Measurements from ENCODE around the gene PLCH2.
"Not testable (repeated sequence)": the region's sequence is repeated elsewhere in the genome, so short reads cannot be mapped to it uniquely, and the experiment has no call there.

The PLCH2 gene

DNA sequence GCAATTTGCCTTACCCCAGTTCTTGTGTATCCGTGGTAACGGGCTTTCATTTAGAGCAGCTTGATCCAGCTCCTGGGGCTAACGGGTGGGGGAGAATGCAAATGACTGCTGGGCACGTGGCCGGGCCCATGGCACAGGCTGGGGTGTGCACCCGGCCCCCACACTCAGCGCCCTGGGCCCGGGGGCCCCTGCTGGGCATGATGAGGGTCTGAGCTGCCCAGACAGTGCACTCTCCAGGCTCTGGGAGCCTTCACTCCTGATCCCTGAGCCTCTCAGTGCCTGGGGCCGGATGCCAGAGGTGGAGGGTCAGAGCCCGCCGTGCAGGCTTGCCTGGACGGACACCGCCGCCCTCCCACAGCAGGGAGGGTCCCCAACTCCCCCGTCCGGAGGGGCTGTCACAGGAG, 43.6 kb upstream of the PLCH2 start:
- Histone ChIP-seq H3K9me3 (ENCODE audit: insufficient read depth, low read depth, low read length) (0 out of 2 replicates have a peak, but pooled peaks cover 3% of the 10 kb centered on the region), H3K9ac (ENCODE audit: low read depth, low read length) (no peak overlapping the region), H3K27ac (ENCODE audit: low read depth, low read length) (no peak overlapping the region), H3K4me3 (ENCODE audit: low read length) (no peak overlapping the region), H3K36me3 (ENCODE audit: insufficient read depth, low read length) (no peaks in the 10 kb centered on the region), H3K4me1 (ENCODE audit: insufficient read depth, low read length) (no peaks in the 10 kb centered on the region), H3K27me3 (ENCODE audit: insufficient read depth, low read length) (no peaks in the 10 kb centered on the region)
- WGBS, result 68% methylated on average over 16 of the region's 16 CpGs

DNA sequence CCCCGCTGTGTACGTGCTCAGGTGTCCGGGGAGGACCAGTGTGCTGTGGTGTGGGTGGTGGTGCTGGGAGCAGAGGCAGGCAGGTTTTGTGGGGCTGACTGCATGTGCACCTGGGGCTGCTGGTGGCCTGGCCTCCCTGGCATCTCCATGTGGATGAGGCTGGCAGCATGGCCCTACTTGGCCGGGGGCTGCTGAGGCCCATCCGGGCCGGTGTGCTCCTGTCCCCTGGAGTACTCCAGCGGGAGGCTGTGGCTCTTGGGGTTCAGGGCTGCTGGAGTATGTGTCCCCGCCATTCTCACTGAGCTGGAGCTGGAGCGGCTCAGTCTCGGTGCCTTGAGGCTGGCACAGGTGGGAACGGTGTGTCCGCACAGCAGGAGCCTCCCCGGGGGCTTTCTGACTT, 42.9 kb upstream of the PLCH2 start:
- no peak overlapping the region for H3K27ac ChIP-seq (ENCODE audit: low read depth, low read length)
- H3K27me3 ChIP-seq (ENCODE audit: insufficient read depth, low read length), result no peaks in the 10 kb centered on the region
- H3K4me1 ChIP-seq (ENCODE audit: insufficient read depth, low read length), result no peaks in the 10 kb centered on the region
- WGBS, result 89% methylated on average over 13 of the region's 13 CpGs
- 0 out of 2 replicates have a peak, but pooled peaks cover 3% of the 10 kb centered on the region for H3K9me3 ChIP-seq (ENCODE audit: insufficient read depth, low read depth, low read length)
- H3K9ac ChIP-seq (ENCODE audit: low read depth, low read length), result no peak overlapping the region
- no peak overlapping the region for H3K4me3 ChIP-seq (ENCODE audit: low read length)
- H3K36me3 ChIP-seq (ENCODE audit: insufficient read depth, low read length), result no peaks in the 10 kb centered on the region

DNA sequence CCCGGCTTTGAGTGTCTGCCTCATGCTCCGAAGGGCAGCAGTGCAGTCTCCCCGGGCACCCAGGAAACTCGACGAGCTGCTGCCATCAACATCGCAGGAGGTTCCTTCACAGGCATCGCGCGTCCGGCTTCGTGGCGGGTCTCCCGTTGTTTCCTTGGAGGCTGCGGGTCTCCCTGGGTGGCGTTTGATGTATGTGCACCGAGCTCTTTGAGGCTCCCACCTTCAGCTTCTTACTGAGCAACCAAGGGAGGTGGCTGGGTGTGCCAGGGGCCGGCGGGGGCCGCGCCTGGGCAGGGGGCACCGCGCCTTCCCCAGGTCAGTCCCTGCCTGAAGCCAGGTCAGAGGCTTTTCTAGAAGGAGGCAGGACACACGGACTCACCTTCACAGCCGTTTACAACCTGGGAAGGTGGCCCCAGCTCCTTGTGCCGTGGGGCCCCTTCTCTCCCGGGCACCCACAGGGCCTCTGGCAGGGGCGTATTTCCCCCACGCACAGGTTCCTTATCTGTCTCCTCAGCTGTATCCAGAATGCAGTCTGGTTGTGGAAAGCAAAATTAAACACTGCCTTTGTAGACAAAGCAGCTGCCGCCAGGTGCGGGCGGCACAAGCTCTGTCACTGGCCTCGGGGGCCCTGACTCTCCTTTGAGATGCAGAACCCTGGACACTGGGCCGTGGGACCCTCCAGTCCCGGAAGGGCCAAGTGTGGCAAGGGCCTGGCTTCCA, 42.0 kb upstream of the PLCH2 start:
- Histone ChIP-seq H3K36me3 (ENCODE audit: insufficient read depth, low read length) (no peaks in the 10 kb centered on the region), H3K27me3 (ENCODE audit: insufficient read depth, low read length) (no peaks in the 10 kb centered on the region), H3K4me1 (ENCODE audit: insufficient read depth, low read length) (no peaks in the 10 kb centered on the region), H3K9ac (ENCODE audit: low read depth, low read length) (no peak overlapping the region), H3K4me3 (ENCODE audit: low read length) (no peak overlapping the region), H3K9me3 (ENCODE audit: insufficient read depth, low read depth, low read length) (0 out of 2 replicates have a peak, but pooled peaks cover 3% of the 10 kb centered on the region), H3K27ac (ENCODE audit: low read depth, low read length) (no peak overlapping the region)
- 93% methylated on average over 34 of the region's 34 CpGs for whole genome bisulfite sequencing

DNA sequence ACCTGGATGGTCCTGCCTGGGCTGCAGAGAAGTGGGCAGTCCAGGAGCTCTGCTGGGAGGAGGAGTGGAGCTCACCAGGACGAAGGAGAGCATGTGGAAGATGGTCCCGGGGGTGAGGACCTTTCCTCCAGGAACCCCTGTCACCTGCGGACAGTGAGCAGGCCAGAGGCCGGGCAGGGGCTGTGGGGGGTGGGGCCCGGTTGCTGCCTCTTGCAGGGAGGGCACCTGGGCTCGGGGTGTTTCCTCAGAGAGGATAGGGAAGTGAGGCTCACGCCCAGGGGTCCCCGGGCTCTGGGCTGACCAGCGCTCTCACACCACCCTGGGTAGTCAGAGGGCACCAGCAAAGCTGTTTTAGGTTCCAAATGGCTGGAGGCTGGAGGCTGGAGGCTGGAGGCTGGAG, 41.0 kb upstream of the PLCH2 start:
- Histone ChIP-seq H3K27me3 (ENCODE audit: insufficient read depth, low read length) (no peaks in the 10 kb centered on the region), H3K4me1 (ENCODE audit: insufficient read depth, low read length) (no peaks in the 10 kb centered on the region), H3K27ac (ENCODE audit: low read depth, low read length) (no peak overlapping the region), H3K36me3 (ENCODE audit: insufficient read depth, low read length) (no peaks in the 10 kb centered on the region), H3K9me3 (ENCODE audit: insufficient read depth, low read depth, low read length) (0 out of 2 replicates have a peak, but pooled peaks cover under 1% of the 10 kb centered on the region), H3K9ac (ENCODE audit: low read depth, low read length) (no peak overlapping the region), H3K4me3 (ENCODE audit: low read length) (no peak overlapping the region)
- 88% methylated on average over 9 of the region's 9 CpGs for WGBS

DNA sequence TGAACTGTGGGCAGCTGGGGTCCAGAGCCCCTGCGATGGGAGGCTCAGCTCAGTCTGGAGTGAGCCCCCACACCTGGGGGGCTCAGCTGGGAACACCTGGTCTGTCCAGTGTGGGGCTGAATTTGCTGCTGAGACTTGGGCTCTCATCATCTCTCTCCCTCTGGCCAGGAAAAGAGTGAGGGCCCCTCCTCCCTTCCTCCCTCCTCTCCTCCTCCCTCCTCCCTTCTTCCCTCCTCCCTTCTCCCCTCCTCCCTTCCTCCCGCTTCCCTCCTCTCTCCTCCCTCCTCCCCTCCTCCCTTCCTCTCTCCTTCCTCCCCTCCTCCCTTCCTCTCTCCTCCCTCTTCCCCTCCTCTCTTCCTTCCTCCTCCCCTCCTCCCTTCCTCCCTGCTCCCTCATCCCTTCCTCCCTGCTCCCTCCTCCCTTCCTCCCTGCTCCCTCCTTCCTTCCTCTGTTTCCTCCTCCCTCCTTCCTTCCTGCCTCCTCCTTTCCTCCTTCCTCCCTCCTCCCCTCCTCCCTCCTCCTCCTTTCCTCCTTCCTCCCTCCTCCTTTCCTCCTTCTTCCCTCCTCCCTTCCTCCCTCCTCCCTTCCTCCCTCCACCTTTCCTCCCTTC, 40.2 kb upstream of the PLCH2 start:
- Histone ChIP-seq H3K27me3 (ENCODE audit: insufficient read depth, low read length) (no peaks in the 10 kb centered on the region), H3K9ac (ENCODE audit: low read depth, low read length) (no peak overlapping the region), H3K36me3 (ENCODE audit: insufficient read depth, low read length) (no peaks in the 10 kb centered on the region), H3K4me1 (ENCODE audit: insufficient read depth, low read length) (no peaks in the 10 kb centered on the region), H3K4me3 (ENCODE audit: low read length) (no peak overlapping the region), H3K27ac (ENCODE audit: low read depth, low read length) (no peak overlapping the region), H3K9me3 (ENCODE audit: insufficient read depth, low read depth, low read length) (no peaks in the 10 kb centered on the region)
- WGBS, result 73% methylated on average over 2 of the region's 2 CpGs

DNA sequence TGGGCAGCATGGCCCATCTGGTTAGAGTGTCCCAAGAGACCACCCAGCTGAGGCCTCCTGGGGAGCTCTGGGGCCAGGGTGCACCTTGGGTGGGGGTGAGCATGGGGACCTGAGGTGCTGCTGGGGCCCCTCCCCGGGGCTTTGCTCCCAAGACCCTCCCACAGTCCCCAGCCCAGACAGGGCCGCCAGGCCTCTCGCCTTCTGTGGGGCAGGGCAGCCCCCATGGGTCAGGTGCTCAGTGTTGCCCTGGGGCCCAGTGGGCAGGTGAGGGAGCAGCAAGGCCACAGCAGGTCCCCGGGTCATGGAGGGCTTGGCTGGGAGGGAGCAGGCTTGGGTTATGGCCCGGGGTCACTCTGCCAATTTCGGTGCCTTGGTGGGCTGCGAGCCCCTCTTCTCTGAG, 39.2 kb upstream of the PLCH2 start:
- Histone ChIP-seq H3K27me3 (ENCODE audit: insufficient read depth, low read length) (peaks cover 5% of the 10 kb centered on the region), H3K9me3 (ENCODE audit: insufficient read depth, low read depth, low read length) (no peaks in the 10 kb centered on the region), H3K4me1 (ENCODE audit: insufficient read depth, low read length) (no peaks in the 10 kb centered on the region), H3K4me3 (ENCODE audit: low read length) (no peak overlapping the region), H3K9ac (ENCODE audit: low read depth, low read length) (no peak overlapping the region), H3K36me3 (ENCODE audit: insufficient read depth, low read length) (no peaks in the 10 kb centered on the region), H3K27ac (ENCODE audit: low read depth, low read length) (no peak overlapping the region)
- 86% methylated on average over 7 of the region's 7 CpGs for WGBS

DNA sequence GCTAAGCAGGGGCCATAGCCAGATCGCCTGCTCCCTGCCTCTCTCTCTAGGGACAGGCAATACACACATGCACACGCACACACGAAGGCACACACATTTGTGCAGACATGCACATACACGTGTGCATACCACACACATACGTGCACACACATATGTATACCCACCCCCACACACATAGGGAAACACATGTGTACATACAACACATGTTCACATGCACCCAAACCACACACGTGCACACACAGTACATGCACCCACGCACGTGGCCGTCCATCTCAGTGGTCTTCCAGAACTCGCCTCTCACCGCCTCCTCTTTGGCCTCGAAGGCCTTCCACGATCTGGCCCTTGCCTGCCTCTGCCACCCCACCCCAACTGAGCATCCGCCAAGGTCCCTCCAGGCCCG, 38.5 kb upstream of the PLCH2 start:
- 93% methylated on average over 15 of the region's 15 CpGs for WGBS
- Histone ChIP-seq H3K27ac (ENCODE audit: low read depth, low read length) (no peak overlapping the region), H3K9ac (ENCODE audit: low read depth, low read length) (no peak overlapping the region), H3K4me1 (ENCODE audit: insufficient read depth, low read length) (no peaks in the 10 kb centered on the region), H3K27me3 (ENCODE audit: insufficient read depth, low read length) (peaks cover 12% of the 10 kb centered on the region), H3K36me3 (ENCODE audit: insufficient read depth, low read length) (no peaks in the 10 kb centered on the region), H3K9me3 (ENCODE audit: insufficient read depth, low read depth, low read length) (no peaks in the 10 kb centered on the region), H3K4me3 (ENCODE audit: low read length) (no peak overlapping the region)

DNA sequence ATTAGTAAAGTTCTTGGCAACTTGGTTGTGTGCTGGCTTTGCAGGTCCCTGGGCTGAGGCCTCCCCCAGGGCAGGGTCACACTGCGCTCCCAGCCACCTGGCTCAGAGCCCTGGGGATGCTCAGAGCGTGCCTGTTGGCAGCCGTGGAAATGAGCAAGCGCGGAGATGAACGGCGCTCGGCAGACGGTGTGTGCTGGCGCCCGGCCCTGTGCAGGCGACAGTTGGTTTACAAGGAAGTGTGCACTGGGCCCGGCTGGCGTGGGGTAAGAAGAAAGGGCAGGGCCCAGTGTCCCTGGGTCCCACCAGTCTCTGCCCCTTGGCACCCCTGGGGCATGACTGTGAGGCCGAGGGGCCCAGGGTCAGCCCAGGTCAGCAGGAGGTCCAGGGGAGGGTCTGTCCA, 38.1 kb upstream of the PLCH2 start:
- H3K4me3 ChIP-seq (ENCODE audit: low read length), result no peak overlapping the region
- 94% methylated on average over 15 of the region's 15 CpGs for WGBS
- no peak overlapping the region for H3K9ac ChIP-seq (ENCODE audit: low read depth, low read length)
- H3K27ac ChIP-seq (ENCODE audit: low read depth, low read length), result no peak overlapping the region
- no peaks in the 10 kb centered on the region for H3K4me1 ChIP-seq (ENCODE audit: insufficient read depth, low read length)
- peaks cover 16% of the 10 kb centered on the region for H3K27me3 ChIP-seq (ENCODE audit: insufficient read depth, low read length)
- no peaks in the 10 kb centered on the region for H3K36me3 ChIP-seq (ENCODE audit: insufficient read depth, low read length)
- no peaks in the 10 kb centered on the region for H3K9me3 ChIP-seq (ENCODE audit: insufficient read depth, low read depth, low read length)

DNA sequence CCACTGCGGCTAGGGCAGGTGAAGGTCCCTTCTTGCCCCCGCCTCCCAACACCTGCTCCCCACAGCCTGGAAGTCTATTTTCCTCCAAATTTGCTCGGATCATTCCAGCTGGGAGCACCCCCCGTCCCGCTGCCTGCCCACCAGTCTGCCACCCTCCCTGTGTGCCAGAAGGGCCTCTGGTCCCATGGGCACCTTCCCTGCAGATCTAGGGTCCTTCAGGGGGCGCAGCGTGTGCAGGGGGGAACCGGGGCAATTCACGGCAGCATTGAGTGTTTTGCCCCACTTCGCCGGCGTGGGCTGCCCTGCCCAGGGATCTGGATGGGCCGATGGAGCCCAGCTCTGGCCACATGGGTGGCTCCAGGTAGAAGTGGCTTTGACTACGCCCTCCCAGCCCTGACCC, 37.4 kb upstream of the PLCH2 start:
- no peaks in the 10 kb centered on the region for H3K4me1 ChIP-seq (ENCODE audit: insufficient read depth, low read length)
- no peaks in the 10 kb centered on the region for H3K36me3 ChIP-seq (ENCODE audit: insufficient read depth, low read length)
- H3K27ac ChIP-seq (ENCODE audit: low read depth, low read length), result no peak overlapping the region
- peaks cover 22% of the 10 kb centered on the region for H3K27me3 ChIP-seq (ENCODE audit: insufficient read depth, low read length)
- H3K4me3 ChIP-seq (ENCODE audit: low read length), result no peak overlapping the region
- H3K9me3 ChIP-seq (ENCODE audit: insufficient read depth, low read depth, low read length), result no peaks in the 10 kb centered on the region
- WGBS, result 93% methylated on average over 14 of the region's 14 CpGs
- H3K9ac ChIP-seq (ENCODE audit: low read depth, low read length), result no peak overlapping the region

DNA sequence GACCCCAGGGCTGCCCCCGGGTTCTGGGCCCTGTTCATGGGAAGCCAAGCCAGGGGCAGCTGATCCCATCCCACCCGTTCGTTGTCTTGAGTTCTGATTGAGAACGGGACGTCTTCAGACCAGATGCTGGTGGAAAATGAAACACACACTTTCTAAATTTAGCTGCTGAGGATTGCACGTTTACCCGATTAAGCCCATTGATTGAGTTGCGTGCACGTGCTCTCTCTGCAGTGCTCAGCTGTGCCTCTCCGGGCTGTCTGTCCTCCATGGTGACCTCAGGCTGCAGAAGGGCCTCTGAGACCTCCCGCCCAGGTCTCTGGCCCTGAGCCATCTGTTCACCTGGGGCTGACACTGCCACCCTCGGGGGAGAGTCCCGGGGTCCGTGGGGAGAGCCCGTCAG, 36.7 kb upstream of the PLCH2 start:
- no peak overlapping the region for H3K4me3 ChIP-seq (ENCODE audit: low read length)
- no peaks in the 10 kb centered on the region for H3K36me3 ChIP-seq (ENCODE audit: insufficient read depth, low read length)
- no peak overlapping the region for H3K27ac ChIP-seq (ENCODE audit: low read depth, low read length)
- no peak overlapping the region for H3K9ac ChIP-seq (ENCODE audit: low read depth, low read length)
- H3K4me1 ChIP-seq (ENCODE audit: insufficient read depth, low read length), result no peaks in the 10 kb centered on the region
- H3K27me3 ChIP-seq (ENCODE audit: insufficient read depth, low read length), result peaks cover 30% of the 10 kb centered on the region
- 92% methylated on average over 15 of the region's 15 CpGs for WGBS
- no peaks in the 10 kb centered on the region for H3K9me3 ChIP-seq (ENCODE audit: insufficient read depth, low read depth, low read length)

DNA sequence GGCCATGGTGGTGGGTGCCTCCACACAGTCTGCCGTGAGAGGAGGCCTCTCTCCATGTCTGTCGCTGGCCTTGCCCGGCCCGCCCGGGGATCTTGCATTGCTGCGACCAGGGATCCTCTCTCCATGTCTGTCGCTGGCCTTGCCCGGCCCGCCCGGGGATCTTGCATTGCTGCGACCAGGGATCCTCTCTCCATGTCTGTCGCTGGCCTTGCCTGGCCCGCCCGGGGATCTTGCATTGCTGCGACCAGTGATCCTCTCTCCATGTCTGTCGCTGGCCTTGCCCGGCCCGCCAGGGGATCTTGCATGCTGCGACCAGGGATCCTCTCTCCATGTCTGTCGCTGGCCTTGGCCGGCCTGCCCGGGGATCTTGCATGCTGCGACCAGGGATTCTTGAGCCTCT, 35.7 kb upstream of the PLCH2 start:
- not testable (repeated sequence) for H3K9ac ChIP-seq (ENCODE audit: low read depth, low read length); H3K4me1 ChIP-seq (ENCODE audit: insufficient read depth, low read length); H3K36me3 ChIP-seq (ENCODE audit: insufficient read depth, low read length); H3K9me3 ChIP-seq (ENCODE audit: insufficient read depth, low read depth, low read length); H3K27ac ChIP-seq (ENCODE audit: low read depth, low read length); H3K4me3 ChIP-seq (ENCODE audit: low read length)
- peaks cover 39% of the 10 kb centered on the region for H3K27me3 ChIP-seq (ENCODE audit: insufficient read depth, low read length)
- WGBS, result 95% methylated on average over 23 of the region's 23 CpGs
